Measurements from ENCODE around the gene EIF4E2.

Gene EIF4E2, protein sequence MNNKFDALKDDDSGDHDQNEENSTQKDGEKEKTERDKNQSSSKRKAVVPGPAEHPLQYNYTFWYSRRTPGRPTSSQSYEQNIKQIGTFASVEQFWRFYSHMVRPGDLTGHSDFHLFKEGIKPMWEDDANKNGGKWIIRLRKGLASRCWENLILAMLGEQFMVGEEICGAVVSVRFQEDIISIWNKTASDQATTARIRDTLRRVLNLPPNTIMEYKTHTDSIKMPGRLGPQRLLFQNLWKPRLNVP

DNA sequence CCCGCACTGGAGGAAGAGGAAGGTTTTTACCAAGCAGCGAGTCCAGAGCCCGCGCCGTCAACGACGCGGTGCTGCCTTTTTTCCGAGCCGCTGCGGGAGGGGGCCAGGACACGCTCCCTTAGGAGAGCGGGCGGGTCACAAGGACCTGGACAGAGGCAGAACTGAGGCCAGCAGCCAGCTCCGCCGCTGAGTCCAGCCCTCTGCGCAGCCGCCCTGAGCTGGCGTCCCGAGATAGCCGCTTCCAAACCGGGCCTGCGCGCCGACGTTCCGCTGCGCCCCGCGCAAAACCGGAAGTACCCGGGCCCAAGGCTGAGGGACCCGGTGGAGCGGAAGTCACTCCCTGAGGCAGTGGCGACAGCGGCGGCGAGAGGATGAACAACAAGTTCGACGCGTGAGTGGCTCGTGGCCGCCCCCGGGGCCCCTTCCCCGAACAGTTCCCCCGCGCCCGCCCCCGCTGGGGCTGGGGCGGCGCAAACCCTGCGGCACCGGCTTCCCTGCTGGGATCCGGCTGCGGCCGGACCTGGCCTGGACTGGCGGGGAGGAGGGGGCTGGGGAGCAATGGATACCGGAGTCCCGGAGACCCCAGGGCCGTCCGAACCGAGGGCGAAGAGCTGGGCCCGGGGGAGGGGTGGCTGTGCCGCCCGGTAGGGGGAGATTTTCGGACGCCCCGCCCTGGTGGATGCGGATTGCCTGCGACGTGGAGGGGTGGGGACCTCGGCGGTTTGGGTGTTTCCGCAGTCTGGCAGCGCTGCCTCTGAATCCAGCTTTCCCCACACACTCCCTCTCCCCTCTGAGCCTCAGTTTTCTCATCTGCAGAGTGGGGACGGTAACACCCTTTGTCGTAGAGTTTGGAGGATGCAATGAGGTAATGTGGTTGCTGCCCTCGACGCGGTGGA, at the start of gene EIF4E2, which contains the start of gene TIGD1:
TSS of gene EIF4E2 (plus strand) at position 336 of the 896 bp plus-strand sequence. CDS start at position 372, 36 bp downstream.
TSS of gene TIGD1 (minus strand) at position 204 of the 896 bp plus-strand sequence. CDS start 675 bp downstream, outside the sequence.
- DNase-seq (ENCODE audit: low read depth) = peak; percentile 90

DNA sequence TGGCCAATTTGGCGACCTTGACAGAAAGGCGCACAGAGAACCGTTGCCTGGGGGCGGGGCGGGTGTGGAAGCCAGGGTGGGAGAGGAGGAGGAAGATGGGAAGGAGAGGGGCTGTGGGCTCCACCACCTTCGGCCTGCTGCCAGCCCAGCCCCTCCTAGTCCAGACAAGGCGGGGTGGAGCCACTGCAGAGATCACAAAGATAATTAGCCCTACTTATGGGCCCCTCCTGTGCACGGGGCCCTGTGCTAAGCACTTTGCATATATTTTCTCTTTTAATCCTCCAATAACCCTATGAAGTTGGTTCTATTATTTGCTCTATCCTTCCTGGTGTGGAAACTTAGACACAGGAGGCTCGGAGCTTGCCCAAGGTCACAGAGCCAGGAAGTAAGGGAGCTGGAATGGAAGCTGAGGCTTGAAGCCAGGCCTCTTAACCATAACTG, 49.1 kb upstream of the EIF4E2 start:
- DNase-seq (ENCODE audit: low read depth) = no peak

DNA sequence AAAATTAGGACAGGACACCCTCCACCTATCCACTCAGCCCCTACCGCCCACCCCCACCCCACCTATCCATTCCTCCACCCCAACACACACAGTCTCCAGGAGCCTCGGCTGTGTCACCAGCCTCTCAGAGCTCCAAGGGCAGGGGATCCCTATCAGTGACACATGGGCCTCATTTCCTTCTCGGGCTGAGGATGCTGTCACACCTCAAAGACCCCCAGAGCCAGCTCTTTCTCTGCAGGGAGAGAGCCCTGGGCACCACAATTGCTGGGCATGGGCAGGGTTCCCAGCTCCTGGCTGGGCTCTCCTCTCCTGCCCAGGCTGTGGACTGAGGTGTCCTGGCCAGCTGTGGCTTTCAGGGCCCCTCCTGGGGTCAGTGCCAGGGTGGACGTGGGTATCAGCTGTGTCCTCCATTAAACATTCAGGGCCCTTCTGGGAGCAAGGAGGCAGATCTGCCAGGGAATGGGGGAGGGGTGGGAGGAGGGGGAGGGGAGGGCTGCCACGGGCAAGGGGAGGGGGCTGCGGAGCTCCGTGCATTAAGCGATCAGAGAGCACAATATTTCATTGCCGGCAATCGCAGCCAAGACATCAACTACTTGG, 48.6 kb upstream of the EIF4E2 start:
- no peak for DNase-seq (ENCODE audit: low read depth)

DNA sequence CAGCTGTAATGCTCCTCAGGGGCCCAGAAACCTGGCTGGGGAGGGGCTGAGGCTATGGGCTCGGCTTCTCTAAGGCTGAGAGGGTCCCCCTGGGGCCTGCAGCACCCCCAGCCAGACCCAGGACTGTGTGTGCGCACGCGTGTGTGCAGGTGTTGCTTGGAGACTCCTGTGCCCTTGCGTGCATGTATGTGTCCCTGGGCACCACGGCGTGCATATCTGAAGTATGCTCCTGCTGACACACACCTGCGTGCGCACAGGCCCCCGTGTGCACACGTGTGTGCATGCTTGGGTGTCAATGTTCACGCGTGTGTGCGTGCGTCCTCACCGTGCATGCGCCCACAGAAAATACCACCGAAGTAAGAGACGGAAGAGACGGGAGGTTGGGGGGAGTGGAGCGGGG, 48.0 kb upstream of the EIF4E2 start:
- no peak for DNase-seq (ENCODE audit: low read depth)

DNA sequence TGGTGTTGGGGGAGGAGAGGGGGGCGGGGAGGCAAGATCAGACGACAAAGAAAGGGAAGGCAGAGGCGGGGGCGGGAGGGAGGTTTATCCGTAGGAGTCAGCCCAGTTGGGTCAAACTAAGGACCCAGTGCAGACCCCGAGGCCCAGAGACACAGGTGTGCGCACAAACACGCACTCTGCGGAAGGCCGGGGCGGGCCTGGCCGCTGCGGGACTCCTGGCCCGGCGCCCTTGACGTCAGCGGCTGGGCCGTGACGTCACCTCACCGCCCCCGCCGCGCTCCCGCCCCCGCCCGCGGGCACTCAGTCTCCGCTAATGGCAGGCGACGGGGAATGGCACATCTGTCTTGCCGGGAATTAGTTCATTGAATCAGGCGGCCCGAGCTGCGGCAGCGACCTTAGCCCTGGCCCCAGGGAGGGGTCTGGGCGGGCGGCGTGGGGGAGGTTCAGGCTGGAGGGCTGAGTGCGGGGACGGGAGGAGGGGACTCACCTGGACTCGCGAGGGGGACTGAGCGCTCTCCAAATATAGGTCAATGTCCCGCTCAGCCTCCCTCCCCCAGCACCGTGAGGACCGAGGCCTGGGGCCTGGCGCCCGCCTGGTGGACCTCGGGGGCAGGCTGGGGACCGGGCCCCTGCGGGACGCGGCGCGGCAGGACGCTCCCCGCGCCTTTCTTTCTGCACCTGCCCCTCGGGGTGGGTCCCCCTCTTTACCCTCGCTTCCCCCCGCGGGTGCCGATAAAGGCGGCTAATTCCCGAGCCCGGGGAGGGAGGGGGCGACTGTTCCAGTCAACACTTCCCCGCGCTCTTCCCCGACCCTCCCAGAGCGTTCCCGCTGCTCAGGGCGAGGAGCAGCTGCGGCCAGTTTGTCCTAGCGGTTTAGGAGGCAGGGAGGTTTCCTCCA, 47.3 kb upstream of the EIF4E2 start:
- DNase-seq (ENCODE audit: low read depth) = no peak

DNA sequence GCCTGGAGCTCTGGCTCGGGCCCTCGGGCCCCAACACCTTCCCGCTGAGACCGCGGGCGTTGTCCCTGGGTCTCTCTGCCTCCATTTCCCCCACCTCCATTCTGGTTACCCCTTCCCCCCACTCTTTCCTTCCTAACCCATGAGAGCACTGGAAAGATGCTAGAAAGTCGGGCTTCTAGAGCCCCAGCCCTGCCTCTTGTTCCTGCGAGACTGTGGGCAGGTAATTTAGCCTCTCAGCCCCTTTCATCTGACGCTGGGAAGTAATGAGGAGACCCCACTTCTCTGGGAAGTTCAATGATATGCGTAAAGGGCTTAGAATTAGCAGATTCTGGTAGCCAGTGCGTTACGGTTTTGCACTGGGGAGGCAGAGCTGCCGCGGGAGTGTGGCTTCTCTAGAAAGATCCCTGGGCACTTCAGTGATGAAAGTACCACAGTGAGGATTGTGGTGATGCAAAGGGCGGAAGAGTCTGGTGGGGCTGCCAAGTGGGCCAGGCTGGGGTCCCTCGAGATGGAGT, 46.6 kb upstream of the EIF4E2 start:
- no peak for DNase-seq (ENCODE audit: low read depth)

DNA sequence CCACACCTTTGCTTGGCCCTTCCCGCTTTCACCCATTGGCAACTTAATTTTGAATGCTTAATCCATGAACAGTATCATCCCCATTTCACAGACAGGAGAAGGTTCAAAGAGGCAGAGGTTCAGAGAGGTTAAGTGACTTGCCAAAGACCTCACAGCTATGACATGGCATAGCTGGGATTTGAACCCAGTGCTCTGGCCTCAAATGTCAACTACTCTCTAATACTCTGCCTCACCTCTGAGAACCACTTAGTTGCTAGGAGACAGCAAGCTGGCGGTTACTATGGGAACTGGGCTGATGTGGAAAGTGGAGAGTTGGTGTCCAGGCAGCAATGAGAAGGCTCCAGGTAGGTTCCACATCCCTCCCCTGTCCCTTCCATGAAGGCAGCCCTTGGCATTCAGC, 46.1 kb upstream of the EIF4E2 start:
- peak; percentile 12 for DNase-seq (ENCODE audit: low read depth)

DNA sequence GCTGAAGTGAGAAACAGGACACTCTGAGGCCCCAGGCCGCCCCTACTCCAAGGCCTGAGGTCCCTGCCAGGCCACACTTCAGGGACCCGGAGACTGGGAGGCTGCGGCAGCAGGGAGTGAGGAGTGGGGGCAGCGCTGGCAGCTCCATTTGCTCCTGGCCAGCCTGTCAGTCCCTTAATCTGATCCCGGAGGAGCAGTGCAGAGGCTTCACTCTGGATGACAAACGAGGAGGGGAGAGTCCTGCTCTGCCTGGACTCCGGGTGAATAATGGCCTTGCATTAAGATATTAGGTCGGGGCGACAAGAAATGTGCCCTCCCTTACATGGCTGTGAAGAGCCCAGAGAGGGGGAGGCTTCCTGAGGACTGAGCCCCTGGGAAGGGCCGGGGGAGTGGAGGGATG, 44.6 kb upstream of the EIF4E2 start:
- no peak for DNase-seq (ENCODE audit: low read depth)

DNA sequence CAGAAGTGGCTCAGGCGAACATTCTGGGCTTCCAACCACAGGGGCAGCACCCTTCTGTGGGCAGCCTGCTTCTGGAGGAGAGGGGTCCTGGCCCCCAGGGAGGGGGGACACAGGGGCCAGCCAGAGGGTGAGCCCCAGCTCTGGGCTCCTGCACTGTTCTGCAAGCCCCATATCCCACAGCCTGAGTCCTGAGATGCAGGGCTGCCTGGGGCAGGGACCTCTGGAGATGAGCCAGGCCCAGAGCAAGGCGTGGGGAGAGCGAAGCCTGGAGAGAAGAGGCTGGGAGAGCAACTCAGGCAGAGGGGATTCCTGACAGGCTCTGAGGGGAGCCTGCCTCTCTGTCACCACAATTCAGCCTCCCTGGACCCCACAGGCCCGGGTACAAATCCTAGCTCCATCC, 43.8 kb upstream of the EIF4E2 start:
- no peak for DNase-seq (ENCODE audit: low read depth)

DNA sequence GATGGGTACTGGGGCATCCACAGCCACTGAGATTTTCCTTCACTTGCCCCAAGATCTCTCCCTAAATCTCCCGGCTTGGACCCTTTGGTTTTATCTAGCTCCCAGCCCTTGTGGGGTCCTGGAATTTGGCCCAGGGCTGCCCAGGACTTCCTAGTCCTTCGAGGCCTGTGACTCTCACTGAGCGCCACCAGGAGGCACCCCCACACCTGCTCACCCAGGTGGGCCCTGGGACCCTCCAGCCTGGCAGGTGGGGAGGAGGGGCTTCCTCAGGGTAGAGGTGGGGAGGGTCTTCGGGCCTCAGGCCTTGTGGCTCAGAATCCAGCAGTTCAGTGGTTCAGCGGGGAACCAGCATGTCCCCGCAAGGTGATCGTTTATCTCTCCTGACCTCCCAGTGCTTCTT, 42.2 kb upstream of the EIF4E2 start:
- DNase-seq (ENCODE audit: low read depth) = no peak

DNA sequence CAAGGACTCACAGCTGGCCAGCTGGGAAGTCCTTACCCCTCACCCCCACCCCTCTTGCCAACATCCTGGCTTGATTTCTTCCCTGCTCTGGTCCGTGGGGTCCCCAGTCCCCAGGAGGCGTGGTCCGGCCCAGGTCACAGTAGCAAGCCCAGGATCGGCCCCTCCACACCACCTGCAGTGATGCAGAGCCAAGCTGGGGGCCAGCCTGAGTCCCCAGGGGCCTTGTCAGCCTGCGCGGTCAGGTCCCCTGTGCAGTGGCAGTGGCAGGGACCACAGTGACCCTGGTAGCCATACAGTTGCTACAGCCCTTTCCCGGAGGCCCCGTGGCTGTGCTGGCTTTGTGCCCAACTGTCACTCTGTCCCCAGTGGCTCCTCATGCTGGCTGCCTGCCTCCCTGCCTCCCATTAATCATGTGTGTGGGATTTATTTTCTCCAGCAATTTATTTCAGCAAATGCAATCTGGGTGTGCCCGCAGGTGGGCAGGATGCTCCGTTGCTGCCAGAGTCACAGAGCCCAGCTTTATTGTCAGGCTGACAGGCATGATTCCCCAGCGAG, 39.1 kb upstream of the EIF4E2 start:
- no peak for DNase-seq (ENCODE audit: low read depth)

DNA sequence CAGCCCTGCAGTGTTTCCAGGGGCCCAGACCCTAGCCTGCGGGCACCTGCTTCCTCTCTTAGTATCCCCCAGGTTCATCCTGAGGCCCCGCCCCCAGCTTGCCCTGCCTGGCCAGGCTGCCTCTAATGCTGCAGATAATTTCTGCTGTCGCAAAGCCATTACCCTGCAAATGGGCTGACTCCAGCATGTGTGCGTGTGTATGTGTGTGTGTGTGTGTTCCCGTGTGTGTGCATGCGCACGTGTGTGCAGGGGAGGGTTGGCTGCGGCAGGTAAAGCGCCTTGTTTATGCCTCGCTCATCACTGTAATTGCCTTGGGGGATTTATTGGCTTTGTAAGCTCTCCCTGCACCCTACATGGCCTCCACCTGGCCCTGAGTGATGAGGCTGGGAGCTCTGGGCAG, 37.9 kb upstream of the EIF4E2 start:
- peak; percentile 6 for DNase-seq (ENCODE audit: low read depth)

DNA sequence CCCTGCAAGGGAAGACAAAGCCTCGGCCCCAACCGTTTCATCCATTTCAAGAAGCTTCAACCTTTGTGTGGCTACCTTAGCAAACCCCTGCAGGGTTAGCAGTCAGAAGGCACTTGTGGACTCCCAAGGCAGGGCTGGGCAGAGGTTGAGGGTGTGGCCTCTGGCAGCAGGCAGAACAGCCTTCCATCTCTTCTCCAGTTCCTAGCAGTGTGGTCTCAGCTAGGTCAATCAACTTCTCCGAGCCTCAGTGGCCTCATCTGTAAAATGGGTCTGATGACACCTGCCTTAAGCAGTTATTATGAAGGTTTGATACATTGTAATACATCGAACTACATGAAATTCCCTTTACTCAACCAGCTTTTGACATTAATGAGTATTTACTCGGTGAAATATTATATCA, 37.1 kb upstream of the EIF4E2 start:
- DNase-seq (ENCODE audit: low read depth) = no peak

DNA sequence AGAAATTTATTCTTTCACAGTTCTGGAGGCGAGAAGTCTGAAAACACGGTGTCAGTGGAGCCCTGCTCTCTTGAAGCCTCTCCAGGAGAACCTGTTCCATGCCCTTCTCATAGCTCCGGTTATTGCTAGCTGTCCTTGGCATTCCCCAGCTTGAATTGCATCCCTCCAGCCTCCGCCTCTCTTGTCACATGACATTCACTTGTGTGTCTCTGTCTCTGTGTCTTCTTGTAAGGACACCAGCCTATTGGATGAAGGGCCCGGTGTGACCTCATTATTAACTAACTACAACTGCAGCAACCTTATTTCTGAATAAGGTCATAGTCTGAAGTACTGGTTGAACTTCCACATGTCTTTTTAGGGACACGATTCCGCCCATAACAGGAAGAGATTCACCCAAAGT, 34.9 kb upstream of the EIF4E2 start:
- no peak for DNase-seq (ENCODE audit: low read depth)

DNA sequence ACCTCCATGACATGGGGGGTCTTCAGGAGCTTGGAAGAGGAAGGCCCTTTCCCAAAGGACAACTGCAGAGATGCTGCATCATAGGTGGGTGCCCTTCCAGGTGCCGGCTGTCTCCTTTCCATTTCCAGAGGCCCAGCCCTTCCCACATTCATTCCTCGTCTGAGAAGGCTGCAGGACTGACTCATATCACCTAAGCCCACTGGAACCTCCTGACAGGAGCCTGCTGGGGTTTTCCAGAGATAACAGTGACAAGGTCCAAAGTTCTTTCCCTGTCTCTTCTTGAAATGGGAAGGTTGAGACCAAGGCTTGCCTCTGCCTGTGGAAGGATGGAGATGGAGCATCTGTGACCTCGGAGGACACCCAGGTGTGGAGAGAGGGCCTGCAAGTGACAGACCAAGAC, 33.9 kb upstream of the EIF4E2 start:
- peak; percentile 7 for DNase-seq (ENCODE audit: low read depth)

DNA sequence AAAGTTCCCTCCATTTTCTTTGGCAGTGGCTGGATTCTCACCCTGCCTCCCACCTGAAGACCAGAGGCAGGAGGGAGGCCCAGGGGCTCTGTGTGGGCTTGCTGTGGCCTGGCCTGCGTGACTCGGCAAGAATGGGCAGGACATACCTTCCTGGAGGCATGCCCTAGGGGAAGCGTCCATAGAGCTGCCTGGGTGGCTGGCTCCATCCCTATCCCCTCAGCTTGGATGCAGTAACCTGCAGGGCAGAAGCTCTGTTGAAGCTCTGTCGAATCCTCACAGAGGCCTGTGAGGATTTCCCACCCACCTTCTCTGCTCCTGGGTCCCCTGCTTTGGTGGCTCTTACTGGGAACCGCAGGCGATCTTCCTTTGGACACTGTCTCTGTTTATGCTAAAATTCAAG, 31.6 kb upstream of the EIF4E2 start:
- no peak for DNase-seq (ENCODE audit: low read depth)

DNA sequence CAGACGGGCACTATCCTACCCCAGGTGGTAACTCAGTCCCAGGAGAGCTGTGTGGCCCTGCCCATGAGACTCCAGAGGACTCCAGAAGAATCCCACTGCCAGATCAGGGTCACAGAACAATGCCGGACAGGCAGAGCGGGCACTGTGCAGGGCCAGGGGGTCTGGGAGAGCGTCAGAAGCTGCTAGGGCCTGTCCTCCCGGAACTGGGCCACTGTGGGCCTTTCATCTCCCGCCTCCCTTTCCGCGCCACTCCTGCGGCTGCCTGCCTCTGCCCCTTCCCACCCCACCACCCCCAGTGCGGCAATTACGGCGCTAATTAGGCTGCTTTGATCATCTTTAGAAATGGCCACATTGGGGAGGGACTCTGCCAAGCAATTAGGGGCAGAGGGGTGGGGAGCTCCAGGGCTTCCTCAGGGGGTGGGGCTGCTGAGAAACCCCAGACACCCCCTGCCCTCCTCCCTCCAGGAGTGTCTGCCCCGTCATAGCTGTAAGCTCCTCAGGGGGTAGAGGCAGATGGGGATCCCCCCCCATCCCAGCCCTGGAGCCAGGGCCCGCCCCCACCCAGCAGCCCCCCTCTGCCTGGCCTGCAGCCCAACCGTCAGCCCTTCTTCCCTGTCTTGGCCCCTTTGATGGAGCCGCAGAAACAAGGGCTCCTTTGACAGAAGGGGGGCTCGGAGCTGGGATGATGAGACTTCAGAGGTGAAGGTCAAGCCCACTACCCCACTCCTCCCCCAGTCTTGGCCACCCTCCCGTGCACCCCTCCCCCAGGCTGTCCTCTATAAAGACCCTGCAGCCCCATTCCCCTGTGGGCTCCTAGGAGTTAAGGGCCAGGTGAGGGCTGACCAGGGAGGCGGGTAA, 30.7 kb upstream of the EIF4E2 start, which contains the start of gene PRSS56:
TSS of gene PRSS56 (plus strand) at position 808 of the 858 bp plus-strand sequence. CDS start 211 bp downstream, outside the sequence.
- DNase-seq (ENCODE audit: low read depth) = no peak

DNA sequence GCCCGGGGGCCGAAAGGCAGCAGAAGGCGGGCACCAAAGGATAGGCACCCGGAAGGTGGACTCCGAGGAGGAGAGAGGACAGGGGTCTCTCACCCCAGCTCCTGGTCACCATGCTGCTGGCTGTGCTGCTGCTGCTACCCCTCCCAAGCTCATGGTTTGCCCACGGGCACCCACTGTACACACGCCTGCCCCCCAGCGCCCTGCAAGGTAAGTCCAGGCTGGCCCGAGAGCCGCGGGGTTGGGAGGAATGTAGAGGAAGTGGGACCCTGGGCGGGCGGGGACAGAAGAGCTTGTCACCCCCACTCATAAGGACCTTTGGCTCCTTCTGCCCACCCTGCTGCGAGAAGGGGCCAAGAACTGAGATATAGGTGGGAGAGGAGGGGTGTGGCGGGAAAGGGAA, 30.0 kb upstream of the EIF4E2 start:
- no peak for DNase-seq (ENCODE audit: low read depth)

DNA sequence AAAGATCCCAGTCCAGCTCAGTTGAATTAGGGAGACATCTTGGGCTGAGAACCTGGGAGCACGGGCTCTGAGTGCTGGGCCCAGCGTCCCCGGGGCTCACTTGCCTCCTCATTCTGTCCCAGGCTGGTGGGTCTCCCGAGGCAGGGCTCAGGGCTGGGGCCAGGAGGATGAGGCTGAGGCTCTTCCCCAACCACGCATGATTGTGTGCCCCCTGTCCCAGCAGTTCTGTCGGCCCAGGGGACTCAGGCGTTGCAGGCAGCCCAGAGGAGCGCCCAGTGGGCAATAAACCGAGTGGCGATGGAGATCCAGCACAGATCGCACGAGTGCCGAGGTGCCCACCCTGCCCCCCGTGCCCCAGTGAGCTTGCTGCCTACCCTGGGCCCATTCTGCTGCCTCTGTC, 29.4 kb upstream of the EIF4E2 start:
- no peak for DNase-seq (ENCODE audit: low read depth)

DNA sequence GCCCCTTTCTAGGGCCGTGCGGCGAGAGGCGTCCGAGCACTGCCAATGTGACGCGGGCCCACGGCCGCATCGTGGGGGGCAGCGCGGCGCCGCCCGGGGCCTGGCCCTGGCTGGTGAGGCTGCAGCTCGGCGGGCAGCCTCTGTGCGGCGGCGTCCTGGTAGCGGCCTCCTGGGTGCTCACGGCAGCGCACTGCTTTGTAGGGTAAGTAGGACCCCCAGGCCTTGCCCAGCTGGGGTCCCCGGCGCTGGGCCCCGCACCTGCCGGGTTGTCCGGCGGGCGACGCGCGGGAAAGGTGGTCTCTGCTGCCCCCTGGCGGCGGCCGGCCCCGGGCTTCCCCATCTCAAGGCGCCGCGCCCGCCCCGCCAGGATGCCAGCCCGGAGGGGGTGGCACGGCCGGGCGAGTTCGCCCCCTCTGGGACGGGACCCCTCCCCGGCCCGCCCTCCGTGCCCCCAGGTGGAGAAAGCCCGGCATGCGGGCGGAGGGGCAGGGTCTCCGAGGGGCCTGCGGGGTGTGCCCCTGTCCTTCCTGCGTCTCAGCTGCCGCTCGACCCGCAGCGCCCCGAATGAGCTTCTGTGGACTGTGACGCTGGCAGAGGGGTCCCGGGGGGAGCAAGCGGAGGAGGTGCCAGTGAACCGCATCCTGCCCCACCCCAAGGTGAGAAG, 28.4 kb upstream of the EIF4E2 start:
- no peak for DNase-seq (ENCODE audit: low read depth)

All from amniotic epithelial cell (primary cell).